Hematopoietic multipotent progenitor cell (in vitro differentiated cells): ENCODE measurements around the gene CNTNAP5. TPM values are rescaled to one million over a fixed set of nuclear protein-coding genes. Genes with fewer than 3 reads are reported as not detected.

Experiments
- DNase-seq, 3 donors: peaks; one replicate each; pipeline ENCODE4 v3.0.0-alpha.2; 2011 to 2015; ENCODE audit warnings: low read depth in 2 of 3, low spot score in 2 of 3
- total RNA-seq: library from RNA; depleted of rRNA; stranded (reverse); fragments of >200 nt; gene quantifications from one replicate; pipeline ENCODE4 v1.2.3, GENCODE V29; 2012

The CNTNAP5 gene
- total RNA-seq, 1 donor = 0.27 TPM

DNA sequence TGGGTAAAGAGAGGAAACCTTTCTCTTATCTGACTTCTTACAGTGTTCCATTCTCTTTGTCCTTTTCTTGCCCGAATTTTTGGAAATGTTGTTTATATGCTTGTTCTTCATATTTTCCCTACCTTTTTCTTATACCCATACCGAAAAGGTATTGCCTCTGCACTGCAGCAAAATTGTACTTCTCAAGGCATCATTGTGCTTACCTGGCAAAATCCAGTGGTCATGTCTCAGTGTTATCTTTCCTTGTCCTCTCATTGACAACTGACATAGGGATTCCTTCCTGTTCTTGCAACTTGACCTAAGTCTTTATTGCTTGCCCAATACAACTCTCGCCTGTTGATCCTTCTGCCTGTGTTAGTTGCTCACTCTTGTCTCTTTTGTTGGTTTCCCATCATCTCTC lies 842.2 kb downstream of the CNTNAP5 start:
- no peak for DNase-seq

GRCh38 chr2:124874219-124874618 lies 849.1 kb downstream of the CNTNAP5 start:
- DNase-seq = no peak

DNA sequence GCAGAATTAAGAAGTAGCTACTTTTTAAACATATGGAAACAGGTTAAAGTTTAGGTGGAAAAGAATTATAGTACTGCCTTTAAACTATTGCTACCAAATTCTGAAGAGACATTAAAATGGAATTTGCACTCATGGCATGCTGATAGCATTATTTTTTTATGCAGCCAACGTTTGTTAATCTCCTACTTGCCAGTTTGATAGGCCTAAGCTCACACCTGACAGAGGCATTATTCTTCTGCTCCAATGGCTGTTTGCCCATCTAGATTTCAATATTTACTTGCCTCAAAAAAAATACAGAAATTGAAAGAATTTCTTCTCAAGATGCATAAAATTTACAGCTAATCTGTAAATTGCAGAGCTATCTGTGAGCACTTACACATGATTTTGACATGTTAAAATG lies 849.6 kb downstream of the CNTNAP5 start:
- DNase-seq = no peak

DNA sequence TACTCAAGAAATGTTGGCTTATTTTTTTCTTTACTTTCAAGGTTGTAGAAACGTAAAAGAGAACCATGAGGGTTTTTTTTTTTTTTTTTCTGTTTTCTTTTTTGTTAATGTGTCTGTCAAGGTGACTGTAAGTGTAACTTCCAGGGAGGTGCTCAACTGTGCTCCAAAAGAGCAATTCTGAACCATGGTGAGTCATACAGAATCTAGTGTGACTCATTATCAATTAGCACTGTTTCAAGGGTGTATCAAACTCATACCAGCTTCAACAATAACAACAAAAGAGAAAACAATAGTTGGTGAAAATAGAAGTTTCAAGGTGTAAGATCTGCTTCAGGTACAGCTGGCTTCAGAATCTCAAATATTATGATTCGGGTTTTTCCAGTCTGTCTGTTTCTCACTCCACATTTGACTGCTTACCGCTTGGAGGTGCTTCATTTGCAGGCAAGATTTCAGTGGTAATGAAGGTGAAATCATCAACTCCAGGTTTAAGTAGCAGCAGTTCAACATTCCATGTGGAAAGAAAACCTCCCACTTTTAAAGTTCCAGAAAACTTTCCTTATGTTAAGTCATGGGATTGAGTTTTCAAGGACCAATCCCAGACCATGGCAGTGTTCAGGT lies 850.6 kb downstream of the CNTNAP5 start:
- no peak for DNase-seq

- DNase-seq = no peak
These were observed 852.1 kb downstream of the CNTNAP5 start for GRCh38 chr2:124877141-124877577.

GRCh38 chr2:124879640-124880039 lies 854.6 kb downstream of the CNTNAP5 start:
- DNase-seq = no peak

DNA sequence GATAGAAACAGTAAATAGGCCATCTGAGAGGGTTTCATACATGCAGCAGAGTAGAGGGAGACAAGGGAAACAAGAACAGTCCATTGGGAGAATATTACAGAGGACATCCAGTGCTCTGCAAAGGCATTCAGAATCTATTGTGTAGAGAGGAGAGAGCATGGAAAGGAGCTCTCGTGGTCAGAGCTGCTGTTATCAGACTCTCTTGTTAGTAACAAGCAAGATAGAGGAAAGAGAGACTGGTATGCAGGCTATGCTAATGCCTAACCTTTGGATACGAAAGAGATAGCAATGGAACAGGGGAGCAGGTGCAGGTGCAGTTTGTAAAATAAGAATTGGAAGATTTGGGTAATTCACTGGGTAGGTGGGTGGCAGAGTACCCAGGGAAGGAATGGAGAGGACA lies 855.9 kb downstream of the CNTNAP5 start:
- DNase-seq = no peak

GRCh38 chr2:124882423-124882822 lies 857.3 kb downstream of the CNTNAP5 start:
- DNase-seq = no peak

- DNase-seq = no peak
These were observed 858.5 kb downstream of the CNTNAP5 start for GRCh38 chr2:124883595-124883994.

DNA sequence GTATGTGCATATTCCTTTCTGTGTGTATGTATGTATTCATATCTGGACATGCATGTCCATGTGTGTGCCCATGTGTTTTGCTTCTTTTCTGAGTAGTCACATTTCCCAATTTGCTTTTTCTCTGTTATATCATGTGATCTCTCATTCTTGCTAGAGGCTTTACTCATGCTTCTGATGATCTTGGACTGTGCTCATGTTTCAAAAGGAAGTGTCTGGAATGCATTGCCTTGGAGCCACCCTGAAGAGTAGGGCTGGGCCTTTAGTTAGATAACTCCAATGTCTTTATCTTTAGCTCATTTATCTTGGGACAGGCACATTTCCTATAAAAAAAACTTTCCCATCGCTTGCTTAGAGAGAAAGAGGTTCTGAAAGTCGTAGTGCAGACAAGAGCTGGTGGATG lies 859.2 kb downstream of the CNTNAP5 start:
- DNase-seq = no peak

GRCh38 chr2:124886216-124886615 lies 861.1 kb downstream of the CNTNAP5 start:
- DNase-seq = no peak

- no peak for DNase-seq
These were observed 862.4 kb downstream of the CNTNAP5 start for GRCh38 chr2:124887466-124887865.

GRCh38 chr2:124888431-124888830 lies 863.3 kb downstream of the CNTNAP5 start:
- no peak for DNase-seq

DNA sequence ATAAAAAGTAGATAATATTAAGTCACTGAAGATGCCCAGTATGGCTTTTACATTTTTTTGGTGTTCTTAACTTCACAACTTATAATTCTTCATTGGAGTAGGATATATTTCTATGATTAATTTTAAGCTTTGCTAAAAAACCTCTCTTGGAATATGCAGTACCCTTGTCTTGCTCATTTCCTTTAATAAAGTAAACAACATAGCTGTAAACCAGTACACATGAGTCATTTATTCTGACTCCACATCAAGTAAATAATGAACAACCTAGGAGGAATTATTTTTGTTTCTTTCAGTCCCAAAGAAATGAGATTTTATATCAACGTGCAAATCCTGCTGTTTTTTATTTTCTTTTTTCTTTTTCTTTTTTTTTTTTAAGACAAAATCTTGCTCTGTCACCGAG lies 869.1 kb downstream of the CNTNAP5 start:
- no peak for DNase-seq

DNA sequence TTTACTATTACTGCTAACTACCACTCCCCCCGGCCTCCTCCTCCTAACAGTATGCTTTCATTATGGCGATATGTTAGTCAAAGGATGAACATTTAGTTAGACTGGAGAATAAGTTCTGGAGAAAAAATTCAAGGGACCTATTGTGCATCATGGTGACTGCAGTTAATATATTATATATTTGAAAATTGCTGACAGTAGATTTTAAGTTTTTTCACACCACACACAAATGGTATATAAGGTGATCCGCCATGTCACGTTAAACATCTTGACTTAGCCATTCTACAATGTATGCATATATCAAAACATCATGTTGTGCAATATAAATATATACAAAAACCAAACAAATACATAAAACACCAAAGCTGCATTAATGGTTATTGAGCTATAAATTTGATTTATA lies 873.7 kb downstream of the CNTNAP5 start:
- DNase-seq = no peak

- DNase-seq = no peak
These were observed 883.3 kb downstream of the CNTNAP5 start for GRCh38 chr2:124908411-124908810.

GRCh38 chr2:124911560-124911959 lies 886.5 kb downstream of the CNTNAP5 start:
- DNase-seq = no peak

DNA sequence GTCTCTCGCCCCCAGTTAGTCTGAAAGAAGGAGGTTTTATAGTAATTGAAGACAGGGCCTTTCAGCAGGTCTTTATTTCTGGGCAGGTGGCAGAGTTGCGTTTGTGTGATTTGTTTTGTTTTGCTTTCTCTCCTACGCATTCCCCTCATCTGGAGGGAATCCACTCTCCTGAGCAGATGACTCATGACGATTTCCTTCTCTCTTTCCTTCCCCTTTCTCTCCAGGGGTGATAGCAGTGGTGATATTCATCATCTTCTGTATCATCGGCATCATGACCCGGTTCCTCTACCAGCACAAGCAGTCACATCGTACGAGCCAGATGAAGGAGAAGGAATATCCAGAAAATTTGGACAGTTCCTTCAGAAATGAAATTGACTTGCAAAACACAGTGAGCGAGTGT lies 888.8 kb downstream of the CNTNAP5 start:
- DNase-seq = no peak

GRCh38 chr2:124915567-124915966 lies 890.5 kb downstream of the CNTNAP5 start:
- DNase-seq = no peak

GRCh38 chr2:124919296-124919695 lies 894.2 kb downstream of the CNTNAP5 start:
- no peak for DNase-seq

DNA sequence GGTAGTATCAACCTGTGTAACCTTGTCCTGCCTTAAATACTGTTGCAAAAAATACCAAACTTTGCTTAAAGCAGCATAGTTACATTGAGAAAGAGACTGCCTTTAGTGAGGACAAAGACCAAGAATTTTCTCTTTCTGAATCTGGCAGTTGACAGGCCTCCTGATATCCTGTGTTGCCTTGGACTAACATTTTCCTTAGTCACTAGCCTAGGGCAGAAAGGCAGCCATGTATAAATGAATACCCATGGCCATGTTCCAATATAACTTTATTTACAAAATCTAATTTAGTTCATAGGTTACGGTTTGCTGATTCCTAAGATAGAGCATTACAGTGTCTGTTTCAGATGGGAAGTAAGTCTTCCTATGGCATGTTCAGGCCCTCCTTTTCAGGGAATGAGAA lies 895.4 kb downstream of the CNTNAP5 start:
- DNase-seq = no peak

DNA sequence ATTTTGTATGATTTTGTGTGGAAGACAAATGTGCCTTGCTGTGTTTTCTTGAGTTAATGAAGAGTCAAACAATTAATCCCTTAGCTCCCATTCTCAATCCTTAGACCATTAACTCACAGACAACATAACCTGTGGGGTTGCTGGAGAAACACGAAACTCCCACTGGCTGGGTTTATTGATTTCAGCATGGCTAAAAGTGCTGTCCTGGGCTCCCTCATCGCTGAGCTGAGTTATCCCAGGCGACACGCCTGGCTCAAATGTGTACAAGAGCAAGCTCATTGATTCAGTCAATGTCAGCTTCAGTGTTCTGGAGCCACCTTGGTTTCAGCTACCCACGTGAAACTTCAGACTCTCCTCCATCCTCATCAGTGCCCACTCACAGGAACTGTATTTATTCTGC lies 896.1 kb downstream of the CNTNAP5 start:
- DNase-seq = no peak

- no peak for DNase-seq
These were observed 898.0 kb downstream of the CNTNAP5 start for GRCh38 chr2:124923097-124923496.
